ENCODE measurements around the gene PIK3R5. TPM values are rescaled to one million over a fixed set of nuclear protein-coding genes. Genes with fewer than 3 reads are reported as not detected.

The PIK3R5 gene
- total RNA-seq, 1 experiment from 2014 or later, result 2.5 TPM

GRCh38 chr17:8896087-8896486 is 69.4 kb downstream of the PIK3R5 start:
- Histone ChIP-seq H3K36me3 (ENCODE audit: control insufficient read depth in 1 of 2, insufficient read depth in 2 of 2, low read length in 2 of 2) (no peaks in the 10 kb centered on the region), H3K4me3 (replicated peaks in 1 of 2; ENCODE audit: low read depth in 1 of 2, low read length in 2 of 2) (no peak overlapping the region), H3K9ac (ENCODE audit: low read length) (no peak overlapping the region), H3K4me1 (ENCODE audit: control insufficient read depth in 1 of 2, insufficient read depth in 2 of 2, low read length in 2 of 2) (peaks cover 0 to 5% of the 10 kb centered on the region in 2 experiments; a peak in 1 of 4 replicates), H3K9me3 (ENCODE audit: control insufficient read depth in 1 of 2, insufficient read depth in 1 of 2, low read depth in 1 of 2, low read length in 2 of 2) (no peaks in the 10 kb centered on the region), H3K79me2 (ENCODE audit: insufficient read depth, low read length) (no peaks in the 10 kb centered on the region), H3K9me2 (ENCODE audit: insufficient read depth) (no peaks in the 10 kb centered on the region), H2AFZ (ENCODE audit: low read depth, low read length, poor library complexity, severe bottlenecking) (no peak overlapping the region), H4K20me1 (ENCODE audit: insufficient read depth) (no peaks in the 10 kb centered on the region), H3K4me2 (ENCODE audit: low read length) (no peak overlapping the region), H3K27ac (ENCODE audit: low read depth, low read length) (no peak overlapping the region), H3K27me3 (ENCODE audit: insufficient read depth, low read length) (peaks cover 1% of the 10 kb centered on the region; the same call in 1 of the 2 replicates)
- DNase-seq (ENCODE audit: low read depth, low spot score) (no peak), ATAC-seq (no peak)
- RAD21 ChIA-PET (ENCODE audit: low non-redundant PET in 1 of 2, low total read pairs in 2 of 2, uncharacterized antibody in 2 of 2, unreplicated experiment in 2 of 2), result interaction anchor here in 1 of 2 experiments (0.6 to 1.4 kb wide), 2 partner anchors 10 to 513 kb away, joined by 3 to 4 read pairs; no protein-coding TSS in a partner anchor
- intact Hi-C loops (cut with micrococcal nuclease), result loop anchor here (10.0 kb wide), 2 partner anchors 511 to 629 kb away; partner anchors contain the start of gene RPL26
- POLR2A ChIA-PET, result no interaction called here
- CTCF ChIA-PET, result interaction anchor here (1.0 to 2.1 kb wide), 3 partner anchors 92 to 110 kb away, joined by 3 to 11 read pairs (median 6); no protein-coding TSS in a partner anchor
- TF ChIP-seq ZFX (IDR thresholded peaks at IDR 0.05) (no peak), TCF7L2 (IDR thresholded peaks at IDR 0.05; ENCODE audit: borderline replicate concordance, extremely low read depth, insufficient read depth, insufficient read length) (no peak)
- BruUV-seq (replicated peaks), result no TSS peak

GRCh38 chr17:8894673-8895578 is 70.6 kb downstream of the PIK3R5 start:
- no peaks in the 10 kb centered on the region for H3K9me2 ChIP-seq (ENCODE audit: insufficient read depth)
- intact Hi-C loops (cut with micrococcal nuclease), result loop anchor here (2.0 to 10.0 kb wide), 3 partner anchors 140 to 630 kb away; partner anchors contain the start of gene RPL26
- no peak overlapping the region for H3K9ac ChIP-seq (ENCODE audit: low read length)
- RAD21 ChIA-PET (ENCODE audit: low non-redundant PET in 1 of 2, low total read pairs in 2 of 2, uncharacterized antibody in 2 of 2, unreplicated experiment in 2 of 2), result interaction anchor here (0.6 to 1.4 kb wide), 3 partner anchors 9 to 485 kb away, joined by 3 to 4 read pairs (median 3); no protein-coding TSS in a partner anchor
- H2AFZ ChIP-seq (ENCODE audit: low read depth, low read length, poor library complexity, severe bottlenecking), result no peak overlapping the region
- H3K27me3 ChIP-seq (ENCODE audit: insufficient read depth, low read length), result no peaks in the 10 kb centered on the region
- H3K36me3 ChIP-seq (ENCODE audit: control insufficient read depth in 1 of 2, insufficient read depth in 2 of 2, low read length in 2 of 2), result no peaks in the 10 kb centered on the region
- H3K4me3 ChIP-seq (replicated peaks in 1 of 2; ENCODE audit: low read depth in 1 of 2, low read length in 2 of 2), result no peak overlapping the region
- no peaks in the 10 kb centered on the region for H4K20me1 ChIP-seq (ENCODE audit: insufficient read depth)
- BruUV-seq (replicated peaks), result no TSS peak
- H3K79me2 ChIP-seq (ENCODE audit: insufficient read depth, low read length), result no peaks in the 10 kb centered on the region
- no peak overlapping the region for H3K27ac ChIP-seq (ENCODE audit: low read depth, low read length)
- TF ChIP-seq ATF3 (IDR thresholded peaks at IDR 0.05), result no peak
- TF ChIP-seq RAD21 (IDR thresholded peaks at IDR 0.05; ENCODE audit: low read depth), result peak; percentile 80
- TF ChIP-seq ZBTB33 (IDR thresholded peaks at IDR 0.05; ENCODE audit: extremely low read depth, insufficient replicate concordance, low read length), result no peak
- TF ChIP-seq POLR2A (IDR thresholded peaks at IDR 0.05; ENCODE audit: borderline replicate concordance, extremely low read depth, insufficient read depth, insufficient read length), result no peak
- peak; percentile 57 to 80 (median 77); a peak in 5 of 6 replicates for TF ChIP-seq CTCF (IDR thresholded peaks at IDR 0.05 in 2 of 3, conservative IDR thresholded peaks at IDR 0.05 in 1 of 3; ENCODE audit: borderline replicate concordance in 1 of 3, insufficient read depth in 1 of 3, low read depth in 2 of 3, low read length in 2 of 3)
- no peak for TF ChIP-seq CBX3 (IDR thresholded peaks at IDR 0.05; ENCODE audit: low read depth)
- TF ChIP-seq CEBPB (IDR thresholded peaks at IDR 0.05; ENCODE audit: low read depth), result no peak
- TF ChIP-seq FOSL1 (IDR thresholded peaks at IDR 0.05; ENCODE audit: low read depth), result no peak
- no peak for TF ChIP-seq SRF (IDR thresholded peaks at IDR 0.05; ENCODE audit: low read depth)
- no peak for TF ChIP-seq ZNF274 (IDR thresholded peaks at IDR 0.05; ENCODE audit: low read depth, low read length)
- no peak for TF ChIP-seq JUND (IDR thresholded peaks at IDR 0.05)
- CTCF ChIA-PET, result interaction anchor here (0.8 to 2.1 kb wide), 8 partner anchors 9 to 835 kb away, joined by 3 to 11 read pairs (median 4); no protein-coding TSS in a partner anchor
- DNase-seq (ENCODE audit: low read depth, low spot score) (peak; percentile 39), ATAC-seq (peak; percentile 93)
- H3K9me3 ChIP-seq (ENCODE audit: control insufficient read depth in 1 of 2, insufficient read depth in 1 of 2, low read depth in 1 of 2, low read length in 2 of 2), result no peaks in the 10 kb centered on the region
- POLR2A ChIA-PET, result no interaction called here
- H3K4me2 ChIP-seq (ENCODE audit: low read length), result peak overlapping the region; percentile 13; the same call in 1 of the 2 replicates
- H3K4me1 ChIP-seq (ENCODE audit: control insufficient read depth in 1 of 2, insufficient read depth in 2 of 2, low read length in 2 of 2), result peaks cover 0 to 5% of the 10 kb centered on the region in 2 experiments; a peak in 1 of 4 replicates

Data from HCT116 (cell line).